H9 (cell line): ENCODE results near the gene FAM76A. TPM values are rescaled to one million over a fixed set of nuclear protein-coding genes. Genes with fewer than 3 reads are reported as not detected.

ENCODE experiments used
- DNase-seq: peaks from one replicate; pipeline ENCODE4 v3.0.0-alpha.2; 2017
- H2AFZ ChIP-seq: one replicate; pipeline ENCODE4 v1.6.1; 2013; ENCODE audit warnings: mild to moderate bottlenecking, low read length, control low read depth, moderate library complexity
- H2AK5ac ChIP-seq: 2 replicates; pipeline ENCODE4 v1.6.1; 2013; ENCODE audit warnings: low read length, control low read depth, mixed read lengths; ENCODE audit not compliant: insufficient read length
- H2BK120ac ChIP-seq: one replicate; pipeline ENCODE4 v1.6.1; 2013; ENCODE audit warnings: low read depth, mild to moderate bottlenecking, low read length, control low read depth, inconsistent platforms; ENCODE audit not compliant: poor library complexity, severe bottlenecking
- H2BK12ac ChIP-seq: 2 replicates; pipeline ENCODE4 v1.6.1; 2013; ENCODE audit warnings: low read length, control low read depth, mixed read lengths, low read depth; ENCODE audit not compliant: insufficient read length
- H2BK15ac ChIP-seq: 2 replicates; pipeline ENCODE4 v1.6.1; 2013; ENCODE audit warnings: low read depth, low read length, control low read depth
- H2BK20ac ChIP-seq: one replicate; pipeline ENCODE4 v1.6.1; 2013; ENCODE audit warnings: low read depth, mild to moderate bottlenecking, low read length, control low read depth, inconsistent platforms; ENCODE audit not compliant: poor library complexity, severe bottlenecking
- H2BK5ac ChIP-seq: 2 replicates; pipeline ENCODE4 v1.6.1; 2013; ENCODE audit warnings: low read length, control low read depth, mixed read lengths; ENCODE audit not compliant: insufficient read length
- H3K14ac ChIP-seq: 2 replicates; pipeline ENCODE4 v1.6.1; 2013; ENCODE audit warnings: low read length, control low read depth; ENCODE audit not compliant: insufficient read depth
- H3K18ac ChIP-seq: 2 replicates; pipeline ENCODE4 v1.6.1; 2013; ENCODE audit warnings: low read depth, mild to moderate bottlenecking, mixed read lengths, low read length, control low read depth; ENCODE audit not compliant: insufficient read length
- H3K23ac ChIP-seq: 2 replicates; pipeline ENCODE4 v1.6.1; 2013; ENCODE audit warnings: low read length, control low read depth, mixed read lengths, low read depth; ENCODE audit not compliant: insufficient read length
- H3K23me2 ChIP-seq: 2 replicates; pipeline ENCODE4 v1.6.1; 2013; ENCODE audit warnings: low read depth, mild to moderate bottlenecking, mixed read lengths, low read length, control low read depth; ENCODE audit not compliant: insufficient read length, poor library complexity, severe bottlenecking
- H3K27ac ChIP-seq: 2 replicates; pipeline ENCODE4 v1.5.1; 2013; ENCODE audit warnings: low read length, control low read depth, mixed read lengths, low read depth; ENCODE audit not compliant: insufficient read length
- H3K27me3 ChIP-seq: 2 replicates; pipeline ENCODE4 v1.6.1; 2013; ENCODE audit warnings: low read length, control low read depth, inconsistent platforms; ENCODE audit not compliant: insufficient read depth
- H3K4ac ChIP-seq: 2 replicates; pipeline ENCODE4 v1.6.1; 2013; ENCODE audit warnings: low read depth, mild to moderate bottlenecking, control low read depth, inconsistent platforms, low read length, moderate library complexity
- H3K4me1 ChIP-seq: 2 replicates; pipeline ENCODE4 v1.6.1; 2013; ENCODE audit warnings: low read length, control low read depth, inconsistent platforms; ENCODE audit not compliant: insufficient read depth
- H3K4me2 ChIP-seq: 2 replicates; pipeline ENCODE4 v1.6.1; 2013; ENCODE audit warnings: low read length, control low read depth, mixed read lengths; ENCODE audit not compliant: insufficient read length, insufficient read depth
- H3K56ac ChIP-seq: 2 replicates; pipeline ENCODE4 v1.6.1; 2013; ENCODE audit warnings: low read depth, mild to moderate bottlenecking, mixed read lengths, low read length, control low read depth; ENCODE audit not compliant: insufficient read length
- H3K79me1 ChIP-seq: 2 replicates; pipeline ENCODE4 v1.6.1; 2013; ENCODE audit warnings: low read depth, mild to moderate bottlenecking, moderate library complexity, low read length, control low read depth, inconsistent platforms; ENCODE audit not compliant: insufficient read depth, poor library complexity, severe bottlenecking
- H3K79me2 ChIP-seq: 2 replicates; pipeline ENCODE4 v1.6.1; 2013; ENCODE audit warnings: low read length, control low read depth, inconsistent platforms; ENCODE audit not compliant: insufficient read depth
- H3K9ac ChIP-seq: 2 replicates; pipeline ENCODE4 v1.6.1; 2013; ENCODE audit warnings: low read length, control low read depth, mixed read lengths; ENCODE audit not compliant: insufficient read length; ENCODE audit errors: extremely low read depth
- H3K9me3 ChIP-seq: one replicate; pipeline ENCODE4 v1.6.1; 2013; ENCODE audit warnings: low read depth, low read length, inconsistent platforms; ENCODE audit not compliant: control insufficient read depth
- H3T11ph ChIP-seq: one replicate; pipeline ENCODE4 v1.6.1; 2013; ENCODE audit warnings: mild to moderate bottlenecking, low read length, control low read depth, inconsistent platforms
- H4K20me1 ChIP-seq: one replicate; pipeline ENCODE4 v1.6.1; 2013; ENCODE audit not compliant: control insufficient read depth, insufficient read length, insufficient read depth
- H4K5ac ChIP-seq: 2 replicates; pipeline ENCODE4 v1.6.1; 2013; ENCODE audit warnings: low read depth, mild to moderate bottlenecking, mixed read lengths, low read length, control low read depth; ENCODE audit not compliant: insufficient read length
- H4K8ac ChIP-seq: replicated peaks from 2 replicates; pipeline ENCODE4 v1.6.1; 2013; ENCODE audit warnings: low read length, control low read depth, mixed read lengths, low read depth; ENCODE audit not compliant: insufficient read length
- H4K91ac ChIP-seq: 2 replicates; pipeline ENCODE4 v1.6.1; 2013; ENCODE audit warnings: low read depth, mild to moderate bottlenecking, moderate library complexity, mixed read lengths, low read length, control low read depth; ENCODE audit not compliant: insufficient read length
- H3K27ac Mint-ChIP-seq, 3 experiments: 2 replicates in 2 of 3; 3 replicates in 1 of 3; pipeline ENCODE4 v1.8.0; 2020 to 2021; ENCODE audit warnings: mixed read lengths in 3 of 3, mild to moderate bottlenecking in 1 of 3, moderate library complexity in 1 of 3
- H3K27me3 Mint-ChIP-seq: 2 replicates; pipeline ENCODE4 v1.8.0; 2021; ENCODE audit warnings: low read depth, mild to moderate bottlenecking, moderate library complexity, mixed read lengths
- H3K36me3 Mint-ChIP-seq, 3 experiments: 2 replicates in 2 of 3; 3 replicates in 1 of 3; pipeline ENCODE4 v1.8.0; 2020 to 2021; ENCODE audit warnings: low read depth in 3 of 3, mixed read lengths in 3 of 3; ENCODE audit not compliant: insufficient read depth in 1 of 3
- H3K4me1 Mint-ChIP-seq, 2 experiments: 2 replicates each; pipeline ENCODE4 v1.8.0; 2020; ENCODE audit warnings: mixed read lengths in 2 of 2
- H3K4me3 Mint-ChIP-seq, 2 experiments: 2 replicates in 1 of 2; 3 replicates in 1 of 2; pipeline ENCODE4 v1.8.0; 2020 to 2021; ENCODE audit warnings: mild to moderate bottlenecking in 2 of 2, mixed read lengths in 2 of 2, moderate library complexity in 1 of 2
- H3K9me3 Mint-ChIP-seq, 2 experiments: 2 replicates in 1 of 2; 3 replicates in 1 of 2; pipeline ENCODE4 v1.8.0; 2020; ENCODE audit warnings: mild to moderate bottlenecking in 2 of 2, mixed read lengths in 2 of 2, moderate library complexity in 1 of 2
- CTCF ChIP-seq: fragments of 200-600 bp; sonication (generic); conservative IDR thresholded peaks from 3 replicates; pipeline ENCODE4 v1.8.0; 2021; ENCODE audit warnings: antibody characterized with exemption, mild to moderate bottlenecking
- whole genome bisulfite sequencing: extraction: QIAGEN DNeasy Blood & Tissue Kit; methylation state at CpG from one replicate; pipeline ENCODE4 v1.1.7; 2013; ENCODE audit warnings: missing lambda C conversion rate, low lambda C conversion rate, mixed read lengths; ENCODE audit not compliant: insufficient read length; ENCODE audit errors: extremely low coverage; 5-methylcytosine and 5-hydroxymethylcytosine counted together
- total RNA-seq: library from RNA; stranded (reverse); gene quantifications from 2 replicates; pipeline ENCODE4 v1.2.1, GENCODE V29; 2021

FAM76A gene
- total RNA-seq, 1 experiment from 2014 or later: 10.6 TPM

GRCh38 chr1:27745466-27745865 is 19.7 kb downstream of the FAM76A start:
- Histone ChIP-seq H4K5ac (no peak overlapping the region), H2AFZ (no peak overlapping the region), H3K18ac (no peak overlapping the region), H3K27me3 (no peaks in the 10 kb centered on the region), H3K9ac (no peak overlapping the region), H3K23ac (no peak overlapping the region), H2AK5ac (no peak overlapping the region), H3T11ph (no peak overlapping the region), H3K27ac (no peak overlapping the region), H3K79me1 (no peaks in the 10 kb centered on the region), H2BK15ac (no peak overlapping the region), H3K56ac (no peak overlapping the region), H4K91ac (no peak overlapping the region), H3K4ac (no peak overlapping the region), H2BK5ac (no peak overlapping the region), H3K4me1 (no peaks in the 10 kb centered on the region), H3K79me2 (no peaks in the 10 kb centered on the region), H2BK20ac (no peak overlapping the region), H3K9me3 (no peaks in the 10 kb centered on the region), H2BK12ac (no peak overlapping the region), H3K23me2 (no peaks in the 10 kb centered on the region), H4K8ac (no peak overlapping the region), H3K4me2 (no peak overlapping the region), H4K20me1 (no peaks in the 10 kb centered on the region), H2BK120ac (no peak overlapping the region), H3K14ac (no peak overlapping the region)
- H3K27me3 Mint-ChIP-seq: no peaks in the 10 kb centered on the region
- TF ChIP-seq CTCF: no peak
- no peak overlapping the region for H3K27ac Mint-ChIP-seq
- no peaks in the 10 kb centered on the region for H3K4me1 Mint-ChIP-seq
- H3K36me3 Mint-ChIP-seq: peaks cover 8 to 36% (median 28%) of the 10 kb centered on the region in 3 experiments; a peak in 6 of 7 replicates
- WGBS: no CpG with 5 or more reads among the region's 4 CpGs
- H3K4me3 Mint-ChIP-seq: no peak overlapping the region
- DNase-seq: no peak
- no peaks in the 10 kb centered on the region for H3K9me3 Mint-ChIP-seq
